ENCODE measurements around the gene FSTL1. TPM values are rescaled to one million over a fixed set of nuclear protein-coding genes. Genes with fewer than 3 reads are reported as not detected.

The FSTL1 gene
- total RNA-seq, 1 experiment from 2014 or later, result 20.7 TPM

DNA sequence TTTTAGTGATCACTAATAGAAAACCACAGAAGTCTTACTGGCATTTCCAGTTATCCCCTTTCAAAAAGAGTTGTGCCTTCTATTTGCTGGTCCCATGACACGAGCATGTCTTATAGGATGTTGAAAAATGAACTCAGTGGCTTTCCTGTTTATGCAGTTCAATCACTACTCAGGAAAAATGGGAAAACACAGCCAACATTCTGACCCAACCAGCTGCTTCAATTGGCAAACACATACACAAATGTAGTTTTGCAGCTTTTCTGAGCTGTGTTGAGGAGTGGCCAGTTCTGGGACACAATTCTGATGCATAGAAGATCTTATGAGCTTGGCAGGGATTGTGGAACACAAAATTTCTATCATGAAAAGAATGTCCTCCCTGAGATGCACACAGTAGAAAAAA is 40.3 kb downstream of the FSTL1 start (continued):
- TF ChIP-seq, protein P1, sequence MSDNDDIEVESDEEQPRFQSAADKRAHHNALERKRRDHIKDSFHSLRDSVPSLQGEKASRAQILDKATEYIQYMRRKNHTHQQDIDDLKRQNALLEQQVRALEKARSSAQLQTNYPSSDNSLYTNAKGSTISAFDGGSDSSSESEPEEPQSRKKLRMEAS (IDR thresholded peaks at IDR 0.05), result no peak
- TF ChIP-seq POLR2A (IDR thresholded peaks at IDR 0.05; ENCODE audit: borderline replicate concordance, extremely low read depth, insufficient read depth, insufficient read length) (no peak), SIN3A (IDR thresholded peaks at IDR 0.05; ENCODE audit: low read depth) (no peak), FOSL1 (IDR thresholded peaks at IDR 0.05; ENCODE audit: low read depth) (no peak)
- TF ChIP-seq, protein P2, sequence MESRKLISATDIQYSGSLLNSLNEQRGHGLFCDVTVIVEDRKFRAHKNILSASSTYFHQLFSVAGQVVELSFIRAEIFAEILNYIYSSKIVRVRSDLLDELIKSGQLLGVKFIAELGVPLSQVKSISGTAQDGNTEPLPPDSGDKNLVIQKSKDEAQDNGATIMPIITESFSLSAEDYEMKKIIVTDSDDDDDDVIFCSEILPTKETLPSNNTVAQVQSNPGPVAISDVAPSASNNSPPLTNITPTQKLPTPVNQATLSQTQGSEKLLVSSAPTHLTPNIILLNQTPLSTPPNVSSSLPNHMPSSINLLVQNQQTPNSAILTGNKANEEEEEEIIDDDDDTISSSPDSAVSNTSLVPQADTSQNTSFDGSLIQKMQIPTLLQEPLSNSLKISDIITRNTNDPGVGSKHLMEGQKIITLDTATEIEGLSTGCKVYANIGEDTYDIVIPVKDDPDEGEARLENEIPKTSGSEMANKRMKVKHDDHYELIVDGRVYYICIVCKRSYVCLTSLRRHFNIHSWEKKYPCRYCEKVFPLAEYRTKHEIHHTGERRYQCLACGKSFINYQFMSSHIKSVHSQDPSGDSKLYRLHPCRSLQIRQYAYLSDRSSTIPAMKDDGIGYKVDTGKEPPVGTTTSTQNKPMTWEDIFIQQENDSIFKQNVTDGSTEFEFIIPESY (IDR thresholded peaks at IDR 0.05; ENCODE audit: extremely low read depth, insufficient replicate concordance, low read length), result no peak

DNA sequence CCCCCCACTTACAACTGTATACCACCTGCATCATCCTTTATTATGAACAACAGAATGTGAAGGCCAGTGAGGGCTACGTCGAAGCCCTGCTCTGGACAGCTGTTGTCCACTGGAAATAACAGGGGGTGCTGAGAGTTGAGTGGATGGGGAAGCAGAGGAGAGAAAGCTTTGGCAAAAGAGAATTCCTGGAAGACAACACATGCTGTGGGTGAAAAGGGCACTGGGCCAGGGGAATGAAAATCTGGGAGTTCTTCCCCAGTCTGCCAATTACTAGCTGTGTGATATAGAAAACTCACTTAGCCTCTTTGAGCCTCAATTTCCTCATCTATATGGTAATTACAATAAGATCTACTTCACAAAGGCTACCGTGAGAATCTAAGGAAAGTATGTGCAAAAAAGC is 40.7 kb downstream of the FSTL1 start:
- no peak overlapping the region for H3K9ac ChIP-seq (ENCODE audit: low read length)
- H2AFZ ChIP-seq (ENCODE audit: low read depth, low read length, poor library complexity, severe bottlenecking), result no peak overlapping the region
- H3K4me2 ChIP-seq (ENCODE audit: low read length), result no peak overlapping the region
- H3K9me2 ChIP-seq (ENCODE audit: insufficient read depth), result no peaks in the 10 kb centered on the region
- H3K27ac ChIP-seq (ENCODE audit: low read depth, low read length), result no peak overlapping the region
- H4K20me1 ChIP-seq (ENCODE audit: insufficient read depth), result no peaks in the 10 kb centered on the region
- TF ChIP-seq, protein P3, sequence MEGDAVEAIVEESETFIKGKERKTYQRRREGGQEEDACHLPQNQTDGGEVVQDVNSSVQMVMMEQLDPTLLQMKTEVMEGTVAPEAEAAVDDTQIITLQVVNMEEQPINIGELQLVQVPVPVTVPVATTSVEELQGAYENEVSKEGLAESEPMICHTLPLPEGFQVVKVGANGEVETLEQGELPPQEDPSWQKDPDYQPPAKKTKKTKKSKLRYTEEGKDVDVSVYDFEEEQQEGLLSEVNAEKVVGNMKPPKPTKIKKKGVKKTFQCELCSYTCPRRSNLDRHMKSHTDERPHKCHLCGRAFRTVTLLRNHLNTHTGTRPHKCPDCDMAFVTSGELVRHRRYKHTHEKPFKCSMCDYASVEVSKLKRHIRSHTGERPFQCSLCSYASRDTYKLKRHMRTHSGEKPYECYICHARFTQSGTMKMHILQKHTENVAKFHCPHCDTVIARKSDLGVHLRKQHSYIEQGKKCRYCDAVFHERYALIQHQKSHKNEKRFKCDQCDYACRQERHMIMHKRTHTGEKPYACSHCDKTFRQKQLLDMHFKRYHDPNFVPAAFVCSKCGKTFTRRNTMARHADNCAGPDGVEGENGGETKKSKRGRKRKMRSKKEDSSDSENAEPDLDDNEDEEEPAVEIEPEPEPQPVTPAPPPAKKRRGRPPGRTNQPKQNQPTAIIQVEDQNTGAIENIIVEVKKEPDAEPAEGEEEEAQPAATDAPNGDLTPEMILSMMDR (IDR thresholded peaks at IDR 0.05 in 2 of 3, conservative IDR thresholded peaks at IDR 0.05 in 1 of 3; ENCODE audit: borderline replicate concordance in 1 of 3, insufficient read depth in 1 of 3, low read depth in 2 of 3, low read length in 2 of 3), result no peak
- TF ChIP-seq CBX3 (IDR thresholded peaks at IDR 0.05; ENCODE audit: low read depth), result no peak
- TF ChIP-seq JUND (IDR thresholded peaks at IDR 0.05), result no peak
- ChIA-PET POLR2A (no interaction called here), RAD21 (ENCODE audit: low non-redundant PET in 1 of 2, low total read pairs in 2 of 2, uncharacterized antibody in 2 of 2, unreplicated experiment in 2 of 2) (no interaction called here), CTCF (interaction anchor here (1.6 kb wide), 1 partner anchor 8 kb away, joined by 7 read pairs; no protein-coding TSS in a partner anchor)
- H3K4me3 ChIP-seq (replicated peaks in 1 of 2; ENCODE audit: low read depth in 1 of 2, low read length in 2 of 2), result no peak overlapping the region
- H3K4me1 ChIP-seq (ENCODE audit: control insufficient read depth in 1 of 2, insufficient read depth in 2 of 2, low read length in 2 of 2), result no peaks in the 10 kb centered on the region
- no TSS peak for BruUV-seq (replicated peaks)
- intact Hi-C loops (cut with micrococcal nuclease), result no loop called here
- ATAC-seq (no peak), DNase-seq (ENCODE audit: low read depth, low spot score) (no peak)
- no peaks in the 10 kb centered on the region for H3K36me3 ChIP-seq (ENCODE audit: control insufficient read depth in 1 of 2, insufficient read depth in 2 of 2, low read length in 2 of 2)
- no peaks in the 10 kb centered on the region for H3K9me3 ChIP-seq (ENCODE audit: control insufficient read depth in 1 of 2, insufficient read depth in 1 of 2, low read depth in 1 of 2, low read length in 2 of 2)
- no peaks in the 10 kb centered on the region for H3K79me2 ChIP-seq (ENCODE audit: insufficient read depth, low read length)
- no peaks in the 10 kb centered on the region for H3K27me3 ChIP-seq (ENCODE audit: insufficient read depth, low read length)

Measured in HCT116 (cell line).